Stimulated activated CD8-positive, alpha-beta memory T cell treated with anti-CD3 and anti-CD28 coated beads, Interleukin-4, amount 100 ng/mL, for 48 hours (primary cell): ENCODE measurements around the gene MAPK10.
"Not testable (repeated sequence)": the region's sequence is repeated elsewhere in the genome, so short reads cannot be mapped to it uniquely, and the experiment has no call there.

Experiments
- DNase-seq: peaks from one replicate; pipeline ENCODE4 v3.0.0-alpha.2; 2020

MAPK10 gene

DNA sequence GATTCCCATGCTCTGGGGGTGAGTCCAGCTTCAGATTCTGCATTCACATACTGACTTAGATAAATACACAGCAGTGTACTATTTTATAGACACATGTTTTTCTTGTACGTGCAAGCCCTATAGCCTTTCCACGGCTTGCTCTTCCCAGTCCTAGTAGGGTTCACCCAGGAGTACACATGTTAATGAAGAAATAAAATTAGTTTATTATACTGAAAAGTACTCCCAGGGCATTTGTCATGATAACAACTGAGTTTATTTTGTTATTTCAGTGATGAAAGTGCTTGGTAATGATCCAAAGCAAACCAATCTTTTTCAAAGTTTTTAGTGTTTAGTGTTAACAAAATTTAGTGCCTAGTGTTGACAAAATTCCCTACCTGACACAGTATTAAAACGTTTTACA, 21.3 kb downstream of the MAPK10 start:
- DNase-seq, result no peak

DNA sequence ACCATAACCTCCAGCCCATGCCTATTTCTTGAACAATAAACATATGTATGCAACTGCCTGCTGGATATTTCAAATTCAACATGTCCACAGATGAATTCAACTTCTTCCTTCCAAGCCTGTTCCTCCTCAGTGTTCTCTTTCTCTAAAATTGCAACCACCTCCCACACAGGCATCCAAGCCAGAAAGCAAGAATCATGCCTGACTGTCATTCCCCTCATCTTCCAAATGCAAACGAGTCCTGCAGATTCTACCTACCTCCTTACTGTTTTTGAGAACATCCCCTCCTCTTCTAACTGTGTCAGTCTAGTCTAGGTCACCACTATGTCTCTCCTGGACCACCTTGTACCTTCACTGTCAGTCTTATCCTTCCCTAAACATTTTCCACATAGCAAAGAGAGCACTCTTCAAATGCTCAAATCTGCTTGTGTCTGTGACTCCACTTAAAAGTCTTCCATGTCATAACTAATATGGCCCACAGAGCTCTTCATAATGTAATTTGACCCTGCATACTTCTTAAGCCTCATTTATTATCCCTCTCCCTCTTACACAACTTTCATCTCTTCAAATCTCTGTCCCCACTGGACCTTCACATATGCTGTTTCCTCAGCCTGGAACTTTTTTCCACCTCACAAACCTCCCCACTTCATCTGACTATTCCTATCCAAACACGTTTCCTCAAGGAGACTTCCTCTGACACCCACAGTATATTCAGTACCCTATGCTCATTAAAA, 25.7 kb downstream of the MAPK10 start:
- DNase-seq, result no peak

DNA sequence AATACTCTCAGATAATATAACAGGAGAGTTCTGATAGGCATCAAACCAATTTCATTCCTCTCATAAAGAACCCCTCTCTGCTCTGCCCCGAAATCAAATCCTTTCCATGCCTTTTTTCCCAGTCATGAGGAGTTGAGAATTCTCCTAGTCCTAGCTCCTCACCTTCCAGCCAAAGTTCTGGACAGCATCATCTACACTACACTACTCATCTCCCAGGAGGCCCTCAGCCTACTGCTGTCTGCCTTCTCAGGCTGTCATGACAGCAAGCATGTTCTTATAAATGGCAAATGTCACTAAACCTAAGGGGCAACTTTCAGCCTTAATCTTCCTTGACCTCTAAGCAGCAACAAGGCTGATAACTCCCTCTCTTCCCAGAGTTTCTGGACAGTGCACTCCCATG, 26.6 kb downstream of the MAPK10 start:
- no peak for DNase-seq

DNA sequence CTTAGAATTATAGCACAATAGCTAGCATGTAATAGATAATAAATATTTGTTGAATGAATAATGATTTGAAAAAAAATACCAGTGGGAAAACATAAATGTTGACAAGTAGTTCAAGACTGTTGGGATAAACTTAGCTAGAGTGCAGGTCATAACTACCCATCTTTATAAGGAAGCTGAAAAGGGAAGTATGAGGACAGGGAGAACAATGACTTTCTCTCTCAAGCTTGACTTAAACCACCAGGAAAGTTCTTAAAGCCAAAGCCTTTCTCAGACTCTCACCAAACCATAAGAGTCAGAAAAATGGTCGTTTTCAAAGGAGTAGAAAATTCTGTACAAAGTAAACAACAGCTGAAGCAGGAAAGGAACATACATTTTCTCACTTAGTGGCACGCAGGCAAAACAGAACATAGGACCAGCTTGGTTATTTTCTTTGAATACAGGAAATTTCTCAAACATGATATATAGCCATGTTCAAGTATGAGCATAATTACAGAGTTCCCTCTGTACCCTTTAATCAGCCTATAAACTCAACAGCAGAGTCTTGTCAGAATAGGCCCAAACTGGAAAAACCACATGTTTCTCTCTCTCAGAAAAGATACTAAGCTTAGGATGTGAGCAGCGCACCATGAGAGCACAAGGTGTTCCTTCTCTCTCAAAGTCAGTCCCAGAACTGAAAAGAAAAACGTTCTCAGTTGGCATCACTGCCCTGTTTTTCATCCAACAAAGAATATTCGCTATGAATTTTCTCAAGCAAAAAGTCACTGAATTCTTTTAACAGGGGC, 28.7 kb downstream of the MAPK10 start:
- DNase-seq, result no peak

DNA sequence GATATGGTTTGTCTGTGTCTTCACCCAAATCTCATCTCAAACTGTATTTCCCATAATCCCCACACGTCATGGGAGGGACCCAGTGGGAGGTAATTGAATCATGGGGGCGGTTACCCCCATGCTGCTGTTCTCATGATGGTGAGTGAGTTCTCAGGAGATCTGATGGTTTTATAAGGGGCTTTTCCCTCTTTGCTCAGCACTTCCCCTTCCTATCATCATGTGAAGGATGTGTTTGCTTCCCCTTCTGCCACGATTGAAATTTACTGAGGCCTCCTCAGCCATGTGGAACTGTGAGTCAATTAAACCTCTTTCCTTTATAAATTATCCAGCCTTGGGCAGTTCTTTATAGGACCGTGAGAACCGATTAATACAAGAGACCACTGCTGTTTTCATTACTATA, 29.4 kb downstream of the MAPK10 start:
- not testable (repeated sequence) for DNase-seq

DNA sequence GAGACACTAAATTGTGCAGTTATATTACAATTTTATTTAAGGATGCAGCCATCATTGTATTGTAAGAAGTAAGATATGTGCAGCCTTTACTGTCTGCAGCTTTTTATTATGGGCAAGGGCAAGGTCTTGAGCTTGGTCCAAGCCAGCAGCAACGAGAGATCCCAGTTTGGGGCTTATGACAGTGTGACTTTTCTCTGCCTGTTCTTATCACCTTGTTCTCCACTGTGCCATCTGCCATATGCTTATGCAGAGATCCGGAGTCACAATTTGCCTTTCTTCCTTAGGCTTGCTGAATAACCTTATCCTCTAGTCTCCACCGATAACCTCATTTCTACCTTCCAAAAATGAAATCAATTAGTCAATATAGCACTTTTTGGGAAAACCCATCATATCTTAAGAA, 30.4 kb downstream of the MAPK10 start:
- DNase-seq, result no peak

DNA sequence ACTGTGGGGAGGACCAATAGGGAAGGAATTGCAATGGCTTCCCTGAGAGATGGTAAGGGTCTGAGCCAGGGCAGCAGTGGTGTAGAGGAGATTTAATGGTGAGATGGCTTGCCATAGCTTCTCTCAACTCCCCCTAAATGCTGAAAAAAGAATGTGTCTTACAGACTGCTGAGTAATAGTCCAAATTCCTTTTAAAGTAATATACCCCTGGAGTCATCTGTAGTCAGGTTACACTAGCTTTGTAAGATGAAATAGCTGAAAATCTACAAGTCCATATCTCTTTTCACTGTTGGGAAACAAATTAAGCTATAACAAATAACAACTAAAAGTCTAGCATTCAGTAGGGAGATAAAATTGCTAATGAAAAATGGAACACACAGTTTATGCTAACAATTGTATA, 33.5 kb downstream of the MAPK10 start:
- no peak for DNase-seq

DNA sequence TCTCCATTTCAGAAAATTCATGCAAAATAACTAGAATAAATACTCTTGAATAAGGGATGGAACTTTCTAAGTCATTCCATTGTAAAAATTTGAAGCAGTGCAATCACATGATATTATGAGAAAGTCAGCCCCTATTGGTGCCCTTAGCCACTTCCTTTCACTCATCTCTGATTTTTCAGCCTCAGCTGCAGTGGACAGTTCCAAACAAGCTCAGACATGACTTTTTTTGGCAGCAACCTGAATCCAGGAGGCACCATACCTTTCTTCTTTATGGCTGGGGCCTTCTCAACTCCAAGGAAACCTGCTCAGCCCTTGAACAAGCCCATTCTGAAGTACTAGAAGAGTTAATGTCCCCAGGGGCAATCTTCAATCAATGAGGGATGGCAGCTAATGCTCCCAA, 40.5 kb downstream of the MAPK10 start:
- no peak for DNase-seq

DNA sequence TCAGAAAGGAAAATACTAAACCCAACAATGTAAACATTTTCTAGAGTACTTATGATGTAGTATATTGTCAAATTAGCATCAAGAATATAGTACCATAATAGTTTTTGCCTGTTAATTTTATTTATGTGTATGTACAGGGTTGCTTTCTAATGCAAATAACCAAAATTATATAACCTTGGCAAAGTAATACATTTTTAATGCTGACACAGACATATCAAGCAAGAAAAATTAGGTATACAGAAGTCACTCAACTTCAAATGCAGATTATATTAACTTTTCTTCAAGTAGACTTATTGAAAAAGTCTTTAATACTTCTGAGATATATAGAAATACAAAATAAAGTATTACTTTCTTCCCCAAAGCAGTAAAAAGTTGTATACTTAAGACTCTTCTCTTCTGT, 44.3 kb downstream of the MAPK10 start:
- no peak for DNase-seq

DNA sequence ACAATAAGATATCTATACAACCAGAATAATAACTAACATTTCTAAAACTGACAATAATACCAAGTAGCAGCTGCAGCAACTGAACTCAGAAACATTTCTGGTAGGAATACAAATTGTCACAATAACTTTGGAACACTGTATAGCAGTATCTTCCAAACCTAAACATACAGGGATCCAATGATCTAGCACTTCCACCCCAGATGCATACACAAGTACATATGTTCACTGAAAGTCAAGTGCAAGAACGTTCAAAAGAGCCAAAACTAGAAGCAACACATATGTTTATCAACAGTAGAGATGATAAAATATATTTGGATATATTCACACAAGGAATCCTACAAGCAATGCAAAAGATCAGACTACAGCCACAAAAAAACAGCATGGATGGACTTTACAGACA, 46.2 kb downstream of the MAPK10 start:
- DNase-seq, result no peak

DNA sequence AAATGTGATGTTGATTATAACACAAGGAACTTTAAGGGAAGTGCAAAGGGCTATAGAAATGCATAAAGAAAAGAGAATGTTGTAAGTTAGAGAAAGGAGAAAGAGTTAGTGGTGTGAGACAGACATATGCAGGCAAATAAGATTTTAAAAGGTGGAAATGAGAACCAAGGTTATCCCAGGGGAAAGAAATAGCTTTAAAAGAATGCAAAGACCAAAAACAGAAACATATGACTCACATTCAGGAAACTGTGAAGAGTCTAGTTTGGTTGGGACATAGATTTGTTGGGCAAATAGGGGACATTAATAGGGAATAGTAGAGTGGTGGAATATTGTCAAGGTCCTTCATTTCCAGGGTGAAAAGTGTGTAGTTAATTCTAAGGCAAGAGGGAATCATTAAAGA, 52.4 kb downstream of the MAPK10 start:
- DNase-seq, result no peak

DNA sequence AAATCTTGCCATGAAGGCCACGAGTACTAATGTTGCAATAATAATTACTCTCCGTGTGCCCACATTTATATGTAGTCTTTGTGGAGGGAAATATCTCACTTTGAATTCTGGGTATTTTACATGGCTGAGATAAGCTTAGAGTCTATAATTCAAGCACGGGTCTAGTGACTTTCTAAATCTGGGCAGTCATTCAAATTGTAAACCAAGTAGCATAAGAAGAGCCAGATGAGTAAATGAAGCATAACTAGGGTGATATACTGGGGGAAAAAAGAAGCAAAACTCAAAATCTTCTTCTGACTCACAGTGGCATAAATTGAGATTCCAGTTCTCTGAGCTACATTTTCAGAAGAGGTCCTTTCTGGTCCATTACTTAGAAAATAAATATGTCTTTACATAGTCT, 53.0 kb downstream of the MAPK10 start:
- DNase-seq, result no peak

DNA sequence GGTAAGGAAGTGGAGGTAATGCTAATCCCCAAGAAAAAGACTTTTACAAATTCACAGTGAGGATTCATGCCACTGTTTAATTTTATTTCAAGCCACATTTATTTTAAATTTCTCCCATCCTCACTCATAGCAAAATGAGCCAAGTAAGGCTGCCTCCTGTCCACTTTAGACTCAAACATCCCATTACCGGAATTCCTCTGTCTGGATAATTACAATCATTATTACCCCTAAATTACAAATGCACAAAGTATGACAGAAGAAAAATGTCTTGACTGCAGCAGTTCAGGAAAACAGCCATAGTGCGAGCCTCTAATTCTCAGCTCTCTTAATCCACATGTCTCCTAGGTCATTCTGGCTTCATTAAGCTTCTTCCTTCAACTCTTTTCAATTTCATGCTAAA, 57.0 kb downstream of the MAPK10 start:
- no peak for DNase-seq

DNA sequence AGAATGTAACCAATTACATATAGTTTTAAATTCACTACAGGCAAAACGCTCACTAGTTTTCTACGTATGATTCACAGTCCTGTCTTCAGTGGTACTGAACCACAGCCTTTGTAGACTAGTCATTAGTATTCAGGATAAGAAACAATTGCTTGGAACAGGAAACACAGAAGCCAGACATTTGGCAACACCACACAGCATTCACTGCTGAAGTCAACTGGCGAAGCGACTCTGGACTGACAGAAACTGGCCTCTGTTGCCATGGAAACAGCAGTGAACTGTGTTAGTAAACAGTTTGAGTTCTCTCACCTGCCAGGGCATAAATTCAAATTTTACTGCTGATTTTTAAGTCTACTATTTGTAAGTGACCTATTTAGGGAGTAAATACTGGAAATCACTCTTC, 57.6 kb downstream of the MAPK10 start:
- DNase-seq, result no peak

DNA sequence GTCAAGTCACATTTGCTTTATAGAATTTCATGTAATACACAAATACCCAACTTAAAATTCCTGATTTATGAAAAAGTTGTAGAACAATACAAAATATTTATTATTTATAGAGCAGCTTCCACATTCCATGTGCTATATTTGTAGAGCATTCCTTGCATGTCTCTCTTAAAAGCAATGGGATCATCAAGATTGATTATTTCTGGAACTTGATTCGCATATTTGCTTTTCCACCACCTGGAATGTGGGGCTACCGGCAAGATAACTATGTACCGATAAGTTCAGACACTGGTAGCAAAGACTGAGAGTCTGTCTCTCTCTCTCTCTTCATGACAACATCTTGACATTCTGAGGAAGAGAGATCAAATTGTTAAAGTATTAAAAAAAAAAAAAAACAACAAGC, 59.3 kb downstream of the MAPK10 start:
- no peak for DNase-seq

DNA sequence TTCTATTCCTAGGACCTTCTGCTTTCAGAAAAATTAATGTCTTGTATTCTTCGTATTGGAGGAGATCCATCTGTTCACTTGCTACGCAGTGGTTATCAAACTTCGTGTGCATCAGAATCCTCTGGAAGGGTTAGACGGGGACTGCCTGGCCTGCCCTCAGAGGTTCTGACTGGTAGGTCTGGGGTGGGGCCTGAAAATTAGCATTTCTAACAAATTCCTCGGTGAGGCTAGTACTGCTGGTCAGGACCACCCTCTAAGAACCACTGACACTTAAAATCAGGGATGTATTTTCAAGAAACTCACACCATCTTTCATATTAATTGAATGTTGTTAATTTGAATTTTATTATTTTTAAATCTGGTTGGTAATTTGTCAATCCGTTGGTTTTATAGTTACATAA, 63.0 kb downstream of the MAPK10 start:
- no peak for DNase-seq

DNA sequence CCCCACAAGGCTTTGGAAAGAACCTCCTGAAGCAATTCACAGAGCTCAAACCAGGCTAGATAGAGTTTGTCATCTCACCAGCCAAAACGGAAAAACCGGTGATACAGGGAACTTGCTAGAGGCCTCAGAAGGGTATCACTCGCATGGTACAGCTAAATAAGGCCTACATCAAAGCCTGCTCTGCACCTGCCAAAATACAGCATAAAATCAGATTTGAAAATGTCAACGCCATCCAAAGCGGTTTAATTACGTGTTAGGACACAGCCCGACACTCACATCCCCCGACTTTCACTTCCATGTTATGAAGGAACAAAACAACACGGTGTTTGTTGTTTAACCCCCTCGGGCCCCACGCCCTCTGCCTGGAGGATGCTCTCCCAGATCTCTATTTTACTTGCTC, 65.0 kb downstream of the MAPK10 start:
- no peak for DNase-seq

DNA sequence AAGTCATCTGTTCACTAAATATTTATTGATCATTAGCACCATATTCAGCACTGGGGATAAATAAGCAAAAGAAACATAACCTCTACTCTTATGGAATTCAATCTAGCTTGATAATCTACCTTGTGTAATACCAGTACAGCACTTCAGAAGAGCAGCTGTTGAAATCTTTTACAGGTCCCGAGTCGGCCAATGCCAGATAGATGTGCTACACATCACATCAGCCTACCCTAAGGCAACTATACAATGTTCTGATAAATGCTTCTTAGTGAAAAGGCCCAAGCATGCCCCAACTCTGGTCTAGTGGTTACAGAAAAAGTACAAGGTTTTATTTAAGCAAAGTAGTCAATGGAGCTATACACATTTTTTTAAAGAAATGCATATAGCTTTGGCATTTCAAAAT, 68.7 kb downstream of the MAPK10 start:
- no peak for DNase-seq

DNA sequence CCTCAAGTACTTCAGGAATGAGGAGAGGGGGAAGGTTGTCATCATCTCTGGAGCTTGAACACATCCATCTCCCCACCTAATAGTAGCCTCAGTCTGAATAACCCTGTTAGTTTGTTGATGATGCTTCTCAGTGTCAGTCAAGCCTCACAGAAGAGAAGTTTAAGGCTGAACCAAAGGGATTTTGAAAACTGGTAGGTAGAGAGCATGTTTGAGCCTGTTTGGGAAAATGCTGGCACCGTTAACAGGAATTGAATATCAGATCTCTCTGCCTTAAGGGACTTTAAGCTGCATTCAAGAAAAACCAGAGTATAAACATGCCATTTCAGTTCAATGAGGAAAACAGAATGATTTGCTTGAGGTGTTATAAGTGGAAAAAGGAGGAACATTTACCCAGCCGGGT, 73.1 kb downstream of the MAPK10 start:
- DNase-seq, result no peak

DNA sequence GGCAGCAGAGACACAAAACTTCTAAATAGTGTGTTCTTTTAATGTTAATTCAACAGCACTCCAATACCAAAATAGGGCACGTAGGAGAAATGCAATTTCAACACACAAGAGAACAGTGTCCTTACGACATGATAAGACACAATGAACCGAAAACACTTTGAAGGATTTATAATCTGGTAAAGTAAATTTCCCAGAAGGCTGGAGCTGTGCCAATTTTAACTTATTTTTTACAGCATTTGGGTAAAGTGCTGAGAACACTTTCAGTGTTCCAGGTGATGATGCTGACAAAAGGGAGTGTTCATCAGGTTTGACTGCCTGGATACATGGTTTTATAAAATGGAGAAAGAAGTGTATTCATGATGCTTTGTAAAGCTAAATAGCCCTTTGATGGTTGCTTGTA, 76.5 kb downstream of the MAPK10 start:
- no peak for DNase-seq

DNA sequence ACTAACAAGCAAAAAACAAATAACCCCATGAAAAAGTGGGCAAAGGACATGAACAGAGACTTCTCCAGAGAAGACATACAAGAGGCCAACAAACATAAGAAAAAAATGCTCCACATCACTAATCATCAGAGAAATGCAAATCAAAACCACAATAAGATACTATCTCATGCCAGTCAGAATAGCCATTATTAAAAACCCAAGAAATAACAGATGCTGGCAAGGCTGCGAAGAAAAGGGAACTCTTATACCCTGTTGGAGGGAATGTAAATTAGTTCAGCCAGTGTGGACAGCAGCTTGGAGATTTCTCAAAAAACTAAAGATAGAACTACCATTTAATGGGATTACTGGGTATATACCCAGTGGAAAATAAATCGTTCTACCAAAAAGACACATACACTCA, 79.6 kb downstream of the MAPK10 start:
- DNase-seq, result no peak

DNA sequence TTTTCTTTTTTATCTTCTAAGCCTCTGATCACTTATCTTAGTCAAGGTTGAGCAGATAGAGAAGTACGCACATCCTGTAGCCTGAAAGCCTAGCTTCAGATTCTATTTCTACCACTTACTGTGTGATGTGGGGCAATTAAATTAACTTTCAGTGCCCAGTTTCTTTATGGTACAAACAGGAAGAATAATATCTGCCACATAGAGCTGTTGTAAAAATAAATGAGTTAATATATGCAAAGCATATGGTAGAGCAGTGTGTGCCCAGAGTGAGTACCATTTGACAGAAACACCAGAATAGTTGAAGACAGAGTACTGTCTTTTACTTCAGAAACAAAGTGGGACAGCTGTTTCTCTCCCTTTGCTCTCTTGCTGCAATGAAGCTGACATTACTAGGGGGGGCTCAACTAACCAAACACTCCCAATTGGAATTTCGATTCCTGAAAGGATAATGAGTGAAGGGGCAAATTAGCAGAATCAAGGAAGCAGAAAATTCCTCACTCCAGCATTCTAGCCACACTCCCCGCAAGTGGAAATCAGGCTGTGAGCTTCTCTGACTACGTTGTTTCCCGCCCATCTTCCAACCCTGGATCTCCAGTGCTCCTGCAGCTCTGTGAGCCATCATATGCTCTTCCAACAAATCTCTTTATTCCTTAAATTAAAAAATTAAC, 80.4 kb downstream of the MAPK10 start:
- no peak for DNase-seq

DNA sequence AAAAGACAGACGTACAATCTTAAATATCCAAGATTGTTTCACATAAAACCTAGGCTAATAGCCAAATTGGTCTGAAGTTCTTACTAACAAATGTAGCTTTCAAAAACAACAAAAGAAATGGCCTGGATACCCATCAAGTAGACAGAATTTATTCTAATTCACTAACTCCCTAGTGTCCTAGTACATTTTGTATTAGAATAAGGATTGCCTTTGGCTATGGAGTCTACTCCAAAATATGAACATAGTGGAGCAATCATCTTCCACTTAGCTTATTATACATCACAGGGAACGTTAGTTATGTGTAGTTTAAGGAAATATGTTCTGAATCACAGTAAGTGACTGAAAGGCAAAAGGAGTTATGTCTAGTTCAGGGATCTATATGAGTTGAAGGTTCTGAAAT, 81.7 kb downstream of the MAPK10 start:
- DNase-seq, result no peak

DNA sequence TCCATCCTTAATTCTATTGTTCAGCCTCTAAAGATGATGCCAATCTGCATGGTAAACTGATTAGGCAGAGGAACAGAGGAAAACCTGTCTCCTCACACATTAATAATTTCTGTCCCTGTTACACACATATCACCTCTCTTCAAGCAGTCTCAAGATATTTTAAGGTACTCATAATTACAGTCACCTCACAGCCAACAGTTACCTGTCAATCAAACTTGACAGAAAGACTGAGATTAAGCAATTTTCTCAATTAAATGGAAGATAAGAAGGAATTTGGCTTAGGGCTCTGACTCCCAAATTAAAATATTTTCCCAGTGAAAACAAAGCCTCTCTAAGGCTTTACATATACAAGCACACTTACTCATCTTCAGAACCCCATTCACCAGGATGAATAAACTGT, 85.2 kb downstream of the MAPK10 start:
- DNase-seq, result no peak
